Activated CD8-positive, alpha-beta memory T cell treated with anti-CD3 and anti-CD28 coated beads, Interleukin-2, amount 50 U/mL, for 1 hour (primary cell): ENCODE measurements around the gene YIPF4.
A peak's percentile ranks its signal among the peaks of the same experiment; 100 is the strongest.
"Not testable (repeated sequence)": the region's sequence is repeated elsewhere in the genome, so short reads cannot be mapped to it uniquely, and the experiment has no call there.

Experiments
- DNase-seq: peaks from one replicate; pipeline ENCODE4 v3.0.0-alpha.2; 2020; ENCODE audit errors: extremely low read depth

Gene YIPF4

DNA sequence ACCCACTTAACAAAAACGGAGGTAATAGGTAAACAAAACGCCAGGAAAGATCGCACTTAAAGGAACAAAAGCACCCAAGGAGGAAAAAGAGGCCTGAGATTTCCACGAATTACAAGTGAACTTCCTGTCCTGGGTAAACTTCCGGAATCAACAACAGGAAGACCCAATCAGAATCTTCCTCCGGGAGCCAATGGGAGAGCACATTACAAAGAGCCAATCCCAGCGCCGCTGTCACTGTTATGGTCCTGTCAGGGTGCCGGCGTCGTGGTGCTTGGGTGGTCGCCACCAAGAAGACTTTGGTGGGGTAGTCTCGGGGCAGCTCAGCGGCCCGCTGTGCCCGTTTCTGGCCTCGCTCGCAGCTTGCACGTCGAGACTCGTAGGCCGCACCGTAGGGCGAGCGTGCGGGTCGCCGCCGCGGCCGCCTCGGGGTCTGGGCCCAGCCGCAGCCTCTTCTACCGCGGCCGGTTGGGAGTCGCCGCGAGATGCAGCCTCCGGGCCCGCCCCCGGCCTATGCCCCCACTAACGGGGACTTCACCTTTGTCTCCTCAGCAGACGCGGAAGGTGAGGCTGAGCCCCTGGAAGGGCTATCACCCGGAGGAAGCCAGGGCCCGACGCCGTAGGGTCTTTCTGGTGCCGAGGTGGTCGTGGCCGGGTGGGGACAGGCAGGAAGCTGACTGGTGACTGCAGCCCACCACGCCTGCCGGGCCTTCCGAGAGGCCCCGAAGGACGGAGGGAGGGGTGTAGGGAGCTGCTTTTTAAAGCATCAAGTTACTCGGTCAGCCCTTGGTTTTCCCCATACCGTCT lies at the start of gene YIPF4:
Gene YIPF4, plus strand, starts transcription at position 231 of the 804 bp plus-strand sequence. Its CDS starts 252 bp downstream, at position 483.
- peak; percentile 68 for DNase-seq

DNA sequence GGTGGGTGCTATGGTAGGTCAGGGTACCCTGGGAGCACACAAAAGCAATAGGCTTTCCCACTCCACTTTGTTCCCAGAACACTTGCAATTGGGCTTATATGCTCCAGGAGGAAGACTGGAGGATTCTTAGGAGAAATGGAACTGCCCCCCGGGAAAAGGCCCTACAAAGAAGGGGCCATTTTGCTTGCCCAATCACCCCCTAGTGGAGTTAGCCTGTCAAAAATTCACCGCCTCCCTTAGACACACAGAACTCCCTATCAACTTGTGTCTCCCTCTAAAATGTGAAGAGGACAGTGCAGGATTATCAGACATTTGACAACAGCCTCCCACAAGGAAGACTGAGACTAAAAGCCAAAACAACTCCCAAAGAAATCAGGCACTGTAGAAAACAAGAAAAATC lies 49.5 kb upstream of the YIPF4 start:
- DNase-seq = no peak

DNA sequence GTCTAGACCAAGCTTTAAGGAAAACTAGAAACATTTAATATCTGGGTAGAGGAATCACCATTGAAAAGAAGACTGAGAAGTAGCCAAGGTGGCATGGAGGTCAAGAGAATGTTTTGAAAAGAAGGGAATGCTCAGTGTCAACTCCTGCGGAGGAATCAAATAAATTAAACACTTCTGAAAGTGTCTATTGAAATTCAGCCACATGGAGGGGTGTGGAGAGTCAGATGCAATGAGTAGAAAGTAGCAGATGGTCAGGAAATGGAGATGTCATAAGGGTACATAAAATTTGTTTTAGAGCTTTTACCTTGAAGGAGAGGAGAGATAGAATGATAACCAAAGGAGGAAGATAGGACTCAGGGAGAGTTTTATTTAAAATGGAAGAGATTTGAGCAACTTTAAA lies 48.1 kb upstream of the YIPF4 start:
- DNase-seq = no peak

DNA sequence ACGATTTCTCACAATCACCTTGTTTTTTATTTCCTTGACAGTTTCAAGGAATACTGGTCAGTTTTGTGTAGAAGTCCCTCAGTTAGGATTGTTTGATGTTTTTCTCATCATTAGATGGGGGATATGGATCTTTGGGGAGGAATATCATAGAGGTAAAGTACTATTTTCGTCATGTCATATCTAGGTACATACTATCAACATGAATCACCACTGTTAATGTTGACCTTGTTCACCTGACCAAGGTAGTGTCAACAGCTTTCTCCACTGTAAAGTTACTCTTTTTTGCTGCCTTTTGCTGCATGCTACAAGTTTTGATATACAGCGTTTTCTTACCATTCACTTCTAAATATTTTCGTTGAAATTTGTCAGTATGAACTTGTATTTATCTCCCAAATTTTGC lies 45.7 kb upstream of the YIPF4 start:
- no peak for DNase-seq

DNA sequence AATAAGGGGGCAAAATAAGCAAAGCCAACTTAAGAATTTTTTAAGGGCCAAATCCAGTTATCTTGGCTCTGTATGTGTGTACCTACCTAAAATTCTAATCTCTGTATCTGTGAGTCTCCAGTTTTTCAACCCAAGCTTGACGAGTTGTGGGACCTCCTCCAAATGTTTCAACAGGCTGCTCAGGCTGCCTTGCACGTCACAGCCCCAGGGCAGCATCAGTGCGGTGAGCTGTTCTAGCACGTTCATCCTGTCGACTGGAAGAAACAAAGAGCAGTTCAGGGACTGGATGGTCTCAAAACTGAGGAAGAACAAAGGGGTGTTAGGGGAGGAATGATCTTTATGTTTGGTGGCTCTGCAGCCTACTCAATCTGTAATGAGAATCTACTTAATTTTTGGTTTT lies 42.4 kb upstream of the YIPF4 start:
- no peak for DNase-seq

DNA sequence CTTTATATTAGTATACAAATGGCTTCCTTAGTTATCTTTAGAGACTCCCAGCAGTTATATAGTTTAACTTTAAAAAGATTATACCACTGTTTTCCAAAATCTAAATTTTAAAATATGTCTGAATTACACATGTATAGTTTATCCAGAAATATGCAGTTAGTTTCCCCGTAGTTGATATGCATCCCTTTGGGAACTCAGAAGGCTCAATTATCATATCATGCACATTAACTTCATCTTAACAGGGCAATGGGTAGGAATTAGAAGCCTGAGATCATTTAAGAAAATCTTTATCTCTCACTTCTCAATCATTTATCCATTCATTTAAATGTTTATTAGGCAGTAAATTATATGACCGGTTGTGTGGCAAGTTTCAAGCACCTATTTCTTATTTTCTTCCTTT lies 40.2 kb upstream of the YIPF4 start:
- no peak for DNase-seq

DNA sequence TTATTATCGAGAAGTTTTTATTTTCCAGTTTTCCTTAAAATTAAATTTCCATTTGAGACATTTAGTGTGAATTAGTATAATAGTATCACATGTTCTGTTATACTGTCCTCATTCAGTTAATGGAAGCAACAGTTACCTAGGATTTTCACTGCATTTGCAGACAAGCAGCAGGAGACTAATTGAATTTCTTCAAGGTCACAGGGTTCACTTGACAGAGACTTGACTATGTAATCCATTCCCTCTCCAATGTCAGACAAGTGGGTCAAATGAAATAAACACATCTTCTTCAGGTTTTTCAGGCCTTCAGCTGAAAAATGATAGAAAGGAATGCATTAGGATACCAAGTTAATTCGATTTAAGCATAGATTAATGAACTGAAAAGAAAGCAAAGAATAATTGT lies 39.7 kb upstream of the YIPF4 start:
- DNase-seq = no peak

DNA sequence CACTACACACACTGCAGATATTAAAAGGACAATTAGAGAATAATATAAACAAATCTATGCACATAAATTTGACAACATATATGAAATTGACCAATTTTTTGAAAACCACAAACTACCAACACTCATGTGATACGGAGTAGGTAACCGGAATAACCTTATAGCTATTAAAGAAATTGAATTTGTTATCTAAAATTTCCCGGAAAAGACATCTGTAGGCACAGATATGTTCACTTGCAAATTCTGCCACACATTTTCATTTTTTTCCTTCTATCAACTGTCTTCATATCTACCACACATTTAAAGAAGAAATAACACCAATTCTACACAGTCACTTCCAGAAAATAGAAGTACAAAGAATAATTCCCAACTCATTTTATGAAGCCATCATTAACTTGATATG lies 35.4 kb upstream of the YIPF4 start:
- no peak for DNase-seq

DNA sequence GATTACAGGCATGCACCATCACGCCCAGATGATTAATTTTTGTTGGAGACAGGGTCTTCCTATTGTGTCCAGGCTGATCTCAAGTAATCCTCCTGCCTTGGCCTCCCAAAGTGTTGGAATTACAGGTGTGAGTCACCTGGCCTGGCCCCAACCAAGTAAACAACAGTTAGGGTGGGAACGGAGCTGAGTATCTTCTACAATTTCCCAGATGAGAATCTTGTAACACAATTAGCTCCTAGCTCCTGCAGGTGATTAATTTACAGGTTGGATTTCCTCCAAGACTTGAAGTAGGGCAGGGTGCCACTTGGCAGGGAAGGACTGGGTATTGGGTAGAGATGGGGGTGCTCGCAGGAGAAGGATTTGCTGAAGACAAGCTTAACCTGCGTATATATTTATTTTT lies 30.8 kb upstream of the YIPF4 start:
- no peak for DNase-seq

DNA sequence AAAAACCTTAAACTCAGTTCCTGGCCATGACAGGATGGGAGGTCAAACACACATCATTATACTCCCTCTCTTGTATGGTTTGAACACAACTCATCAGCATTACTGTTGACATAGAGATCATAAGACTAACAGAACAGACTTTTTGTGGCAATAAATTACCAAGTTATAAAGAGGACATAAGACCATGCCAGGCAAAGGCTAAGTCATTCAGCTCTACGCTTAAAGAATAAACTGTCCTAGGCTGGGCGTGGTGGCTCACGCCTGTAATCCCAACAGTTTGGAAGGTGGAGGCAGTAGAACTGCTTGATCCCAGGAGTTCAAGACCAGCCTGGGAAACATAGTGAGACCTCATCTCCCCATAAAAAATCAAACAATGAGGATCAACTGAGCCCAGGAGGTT lies 29.4 kb upstream of the YIPF4 start:
- DNase-seq = no peak

DNA sequence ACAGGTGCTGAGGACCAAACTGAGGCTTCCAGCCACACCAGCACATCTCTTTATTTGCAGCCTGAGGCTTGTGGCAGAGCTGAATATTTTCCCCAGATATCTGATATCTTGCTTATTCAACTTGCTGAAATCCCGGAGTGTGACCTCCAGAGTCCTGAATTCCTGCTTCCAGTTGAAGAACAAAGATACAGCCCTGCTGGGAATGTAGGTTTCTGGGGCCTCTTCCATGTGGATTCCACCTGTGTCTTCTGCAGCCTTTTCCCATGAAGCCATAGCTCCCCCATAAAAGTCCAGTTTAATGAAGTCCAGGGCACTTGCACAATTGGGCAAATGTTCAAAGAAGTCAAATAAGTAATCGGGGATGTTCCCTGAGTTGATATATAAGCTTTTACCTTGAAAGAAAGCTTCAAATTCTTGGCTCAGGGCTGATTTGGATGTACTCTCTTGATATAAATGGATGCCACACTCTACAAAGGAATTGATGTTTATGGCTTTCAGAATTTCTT lies 27.9 kb upstream of the YIPF4 start:
- DNase-seq = no peak

DNA sequence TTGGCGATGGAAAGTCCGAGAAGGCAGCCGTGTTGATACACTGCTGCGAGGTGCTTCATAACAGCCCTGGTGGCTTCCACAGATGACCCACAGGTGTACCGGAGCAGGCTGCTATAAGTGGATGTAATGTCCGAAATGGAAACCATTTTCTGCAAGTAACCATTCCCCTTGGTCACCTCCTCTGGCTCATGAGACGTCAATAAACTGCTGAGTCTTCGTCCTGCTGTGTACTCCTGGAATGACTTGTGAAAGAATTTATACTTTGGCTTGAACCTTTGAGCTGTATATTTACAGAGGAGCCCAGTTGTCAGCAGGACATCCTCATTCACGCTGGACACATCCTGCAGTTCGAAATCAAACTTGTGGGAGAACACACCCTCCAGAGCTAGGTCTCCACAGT lies 27.4 kb upstream of the YIPF4 start:
- no peak for DNase-seq

DNA sequence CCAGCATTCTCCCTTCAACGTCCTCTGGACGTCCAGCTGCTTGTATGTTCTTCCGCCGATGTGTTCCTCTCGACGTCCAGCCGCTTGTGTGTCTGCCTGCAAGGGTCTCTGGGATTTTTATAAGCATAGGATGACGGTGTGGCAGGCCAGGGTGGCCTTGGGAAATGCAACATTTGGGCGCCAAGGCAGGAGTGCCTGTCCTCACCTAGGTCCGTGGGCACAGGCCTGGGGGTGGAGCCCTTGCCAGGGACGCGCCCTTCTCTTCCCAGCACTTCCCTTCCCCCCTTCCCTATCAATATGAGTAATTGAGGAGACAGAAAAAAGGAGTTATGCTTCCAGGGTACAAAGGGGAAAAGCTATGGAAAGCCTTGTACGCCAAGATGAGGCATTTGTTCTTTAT lies 19.5 kb upstream of the YIPF4 start:
- no peak for DNase-seq

DNA sequence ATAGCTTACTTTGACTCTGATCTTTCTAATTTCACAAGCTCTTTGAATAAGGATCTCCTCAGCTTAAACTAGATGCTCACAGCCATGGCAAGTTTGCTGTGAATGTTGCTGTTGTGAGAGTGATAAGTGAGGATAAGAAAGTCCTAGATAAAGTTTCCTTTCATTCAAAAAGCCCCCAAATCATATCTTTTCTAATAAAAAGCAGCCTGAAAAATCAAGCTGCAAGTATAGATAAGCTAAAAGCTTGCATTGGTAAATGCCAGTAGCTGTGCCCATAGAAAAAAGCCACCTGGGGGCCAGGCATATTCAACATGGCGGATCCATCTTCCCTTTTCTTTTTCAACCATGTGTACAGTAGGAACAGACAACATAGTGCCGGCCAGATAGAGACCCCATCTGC lies 17.3 kb upstream of the YIPF4 start:
- no peak for DNase-seq

DNA sequence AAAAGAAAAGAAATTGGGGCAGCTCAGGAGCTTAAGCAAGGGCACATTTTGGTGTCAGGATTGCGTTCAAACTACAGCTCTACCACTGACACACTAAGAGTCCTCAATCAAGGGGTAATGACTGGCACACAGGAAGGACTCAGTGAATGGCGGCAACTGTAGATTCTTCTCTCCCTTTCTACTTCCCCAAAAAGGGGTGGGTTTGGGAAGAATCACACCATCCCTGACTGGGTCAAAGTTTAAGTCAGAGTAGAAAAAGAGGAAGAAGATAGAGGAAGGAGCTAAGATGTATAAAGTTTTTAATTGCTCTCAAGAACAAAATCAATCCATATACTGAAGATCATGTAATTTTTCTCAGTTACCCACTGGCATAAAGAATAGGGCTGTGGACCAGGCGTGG lies 15.6 kb upstream of the YIPF4 start:
- DNase-seq = no peak

DNA sequence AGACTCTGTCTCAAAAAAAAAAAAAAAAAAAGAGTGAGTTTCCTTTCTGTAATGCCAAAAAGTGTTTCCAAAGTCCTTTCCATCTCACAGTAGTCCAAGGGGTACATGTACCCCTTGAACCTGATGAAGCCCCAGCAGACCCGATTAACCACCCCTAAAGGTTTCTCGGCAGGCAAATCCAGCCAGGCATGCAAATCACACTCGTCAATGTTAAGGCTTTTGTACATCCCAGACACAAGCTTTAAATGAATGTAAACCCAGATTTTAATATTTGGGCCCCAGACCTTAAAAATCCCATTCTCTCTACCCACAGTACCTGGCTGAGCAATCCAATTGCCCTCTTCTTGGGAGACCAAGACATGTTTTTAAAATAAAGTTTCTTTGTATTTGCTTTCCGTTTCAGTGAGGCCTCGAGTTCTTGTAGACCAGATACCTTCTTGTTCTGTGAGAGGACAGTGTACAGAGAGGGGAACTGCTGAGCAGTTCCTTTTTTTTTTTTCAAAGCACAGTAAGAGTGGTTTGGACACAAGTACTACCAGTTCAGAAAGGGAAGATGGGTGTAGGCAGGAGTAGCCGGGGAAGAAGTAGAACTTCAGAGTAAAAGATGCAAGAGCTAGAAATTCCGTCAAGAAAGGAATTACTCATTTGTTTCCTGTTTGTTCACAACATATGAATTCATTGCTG lies 13.1 kb upstream of the YIPF4 start, which contains the start of gene NLRC4:
Gene NLRC4, minus strand, starts transcription at position 465 of the 684 bp plus-strand sequence. CDS start 8,111 bp downstream, outside the sequence.
- no peak for DNase-seq

DNA sequence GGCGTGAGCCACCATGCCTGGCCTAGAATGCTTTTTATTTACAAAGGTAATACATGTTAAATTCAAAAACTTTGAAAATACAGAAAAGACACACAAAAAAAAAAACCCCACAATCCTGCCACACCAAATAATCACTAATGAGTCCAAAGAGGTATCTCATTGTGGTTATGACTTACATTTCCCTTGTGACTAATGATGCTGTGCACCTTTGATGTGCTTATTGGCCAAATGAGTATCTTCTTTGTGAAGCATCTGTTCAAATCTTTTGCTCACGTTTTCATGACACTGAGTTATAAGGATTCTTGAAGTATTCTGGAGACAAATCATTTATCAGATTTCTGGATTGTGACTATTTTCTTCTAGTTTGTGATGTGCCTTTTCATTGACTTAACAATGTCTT lies 6.6 kb upstream of the YIPF4 start:
- DNase-seq = no peak

DNA sequence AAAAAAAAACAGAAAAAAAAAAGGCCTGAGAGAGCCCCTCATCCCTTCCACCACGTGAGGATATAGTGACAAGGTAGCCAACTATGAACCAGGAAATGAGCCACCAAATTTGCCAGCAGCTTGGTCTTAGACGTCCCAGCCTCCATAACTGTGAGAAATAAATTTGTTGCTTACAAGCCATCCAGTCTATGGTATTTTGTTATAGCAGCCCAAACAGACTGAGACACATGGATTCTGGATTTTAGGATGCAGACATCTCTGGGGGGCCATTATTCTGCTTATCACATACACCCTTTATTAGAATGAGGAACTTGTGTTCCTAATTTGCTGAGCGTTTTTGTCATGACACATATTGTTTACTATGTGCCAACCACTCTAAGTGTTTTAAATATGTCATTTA lies 5.4 kb upstream of the YIPF4 start:
- no peak for DNase-seq

DNA sequence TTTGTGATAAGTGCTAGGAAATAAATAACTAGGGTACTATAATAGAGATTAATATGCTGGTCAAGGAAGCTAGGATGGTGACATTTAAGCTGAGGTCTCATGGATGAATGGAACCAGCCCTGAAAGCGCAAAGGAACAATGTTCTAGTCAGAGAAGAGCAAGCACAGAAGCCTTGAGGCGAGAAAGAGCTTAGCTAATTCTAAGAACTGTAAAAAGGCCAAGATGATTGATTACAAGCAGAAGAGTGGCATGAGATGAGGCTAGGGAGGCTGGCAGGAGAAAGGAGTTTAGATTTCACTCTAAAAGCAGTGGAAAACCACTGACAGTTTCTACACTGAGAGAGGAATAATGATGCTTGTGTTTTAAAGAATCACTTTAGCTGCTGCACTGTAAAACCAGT lies 3.4 kb upstream of the YIPF4 start:
- no peak for DNase-seq

DNA sequence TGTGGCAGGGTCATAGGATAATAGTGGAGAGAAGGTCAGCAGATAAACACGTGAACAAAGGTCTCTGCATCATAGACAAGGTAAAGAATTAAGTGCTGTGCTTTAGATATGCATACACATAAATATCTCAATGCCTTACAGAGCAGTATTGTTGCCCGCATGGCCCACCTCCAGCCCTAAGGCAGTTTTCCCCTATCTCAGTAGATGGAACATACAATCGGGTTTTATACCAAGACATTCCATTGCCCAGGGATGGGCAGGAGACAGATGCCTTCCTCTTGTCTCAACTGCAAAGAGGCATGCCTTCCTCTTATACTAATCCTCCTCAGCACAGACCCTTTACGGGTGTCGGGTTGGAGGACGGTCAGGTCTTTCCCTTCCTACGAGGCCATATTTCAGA lies 1.9 kb upstream of the YIPF4 start:
- DNase-seq = not testable (repeated sequence)

DNA sequence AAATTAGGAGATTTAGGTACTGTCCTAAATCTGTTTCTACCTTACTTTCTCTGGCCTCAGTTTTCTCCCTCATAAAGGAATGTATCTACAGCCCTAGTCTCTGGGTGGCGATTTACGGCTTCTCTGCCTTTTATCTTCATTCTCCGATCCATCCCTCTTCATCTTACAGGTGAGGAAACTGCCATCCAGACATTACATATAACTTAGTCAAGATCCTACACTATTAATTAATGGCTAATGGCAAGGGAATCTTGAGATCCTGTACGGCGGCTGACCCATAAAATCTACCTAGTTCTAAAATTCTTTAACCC lies 386 bp upstream of the YIPF4 start:
- DNase-seq = no peak

DNA sequence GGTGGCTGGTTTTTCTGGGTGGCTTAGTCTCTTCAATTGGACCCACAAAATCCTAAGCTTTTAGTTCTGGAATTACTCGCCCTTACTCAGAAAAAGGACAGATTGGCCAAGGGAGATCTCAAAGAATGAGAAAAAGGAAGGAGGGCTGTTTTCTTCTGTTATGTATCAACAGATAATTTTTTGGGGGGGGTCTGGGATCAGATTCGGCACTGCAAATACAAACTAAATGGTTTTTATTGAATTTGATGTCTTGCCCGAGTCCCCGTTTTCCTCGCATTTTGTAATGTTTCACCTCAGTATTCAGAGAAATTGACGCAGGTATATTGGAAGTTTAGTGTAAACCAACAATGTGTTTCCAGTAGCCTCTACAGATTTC lies 762 bp downstream of the YIPF4 start:
- no peak for DNase-seq

DNA sequence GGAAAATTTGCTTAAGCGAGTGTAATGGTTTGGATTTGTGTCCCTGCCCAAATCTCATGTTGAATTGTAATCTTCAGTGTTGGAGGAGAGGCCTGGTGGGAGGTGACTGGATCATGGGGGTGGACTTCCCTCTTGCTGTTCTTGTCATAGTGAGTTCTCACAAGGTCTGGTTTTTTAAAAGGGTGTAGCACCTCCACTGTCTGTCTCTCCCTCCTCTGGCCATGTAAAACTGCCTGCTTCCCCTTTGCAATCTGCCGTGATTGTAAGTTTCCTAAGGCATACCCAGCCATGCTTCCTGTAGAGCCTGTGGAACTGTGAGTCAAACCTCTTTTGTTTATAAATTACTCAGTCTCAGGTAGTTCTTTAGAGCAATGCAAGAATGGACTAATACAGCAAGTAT lies 6.6 kb downstream of the YIPF4 start:
- DNase-seq = no peak
